ENCODE measurements around the gene NUP214.
"Not testable (repeated sequence)": the region's sequence is repeated elsewhere in the genome, so short reads cannot be mapped to it uniquely, and the experiment has no call there.

Gene NUP214

GRCh38 chr9:131096269-131097125, 28.9 kb upstream of the NUP214 start, which contains the start of gene AIF1L:
Gene AIF1L, plus strand, starts transcription at chr9:131096531. Its CDS starts 99 bp downstream, at chr9:131096630.
- DNase-seq (ENCODE audit: low spot score): peak; percentile 47

GRCh38 chr9:131097126-131097947, 28.0 kb upstream of the NUP214 start:
- DNase-seq (ENCODE audit: low spot score): no peak

DNA sequence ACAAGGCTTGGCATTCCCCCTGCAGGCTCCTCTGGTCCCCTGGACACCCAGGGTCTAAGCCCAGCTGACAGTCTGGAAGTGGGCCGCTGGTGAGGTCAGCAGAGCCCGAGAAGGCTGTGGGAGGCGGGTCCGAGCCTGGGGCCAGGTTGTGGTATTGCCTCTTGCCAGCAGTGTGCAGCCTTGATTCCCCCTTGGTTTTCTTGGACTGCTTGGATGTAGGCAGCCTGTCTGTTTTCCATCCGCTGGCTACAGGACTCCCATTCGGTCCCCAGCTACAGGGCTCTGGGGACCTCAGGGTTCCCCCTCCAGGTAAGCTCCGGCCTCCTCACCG, 27.5 kb upstream of the NUP214 start:
- DNase-seq (ENCODE audit: low spot score): no peak

DNA sequence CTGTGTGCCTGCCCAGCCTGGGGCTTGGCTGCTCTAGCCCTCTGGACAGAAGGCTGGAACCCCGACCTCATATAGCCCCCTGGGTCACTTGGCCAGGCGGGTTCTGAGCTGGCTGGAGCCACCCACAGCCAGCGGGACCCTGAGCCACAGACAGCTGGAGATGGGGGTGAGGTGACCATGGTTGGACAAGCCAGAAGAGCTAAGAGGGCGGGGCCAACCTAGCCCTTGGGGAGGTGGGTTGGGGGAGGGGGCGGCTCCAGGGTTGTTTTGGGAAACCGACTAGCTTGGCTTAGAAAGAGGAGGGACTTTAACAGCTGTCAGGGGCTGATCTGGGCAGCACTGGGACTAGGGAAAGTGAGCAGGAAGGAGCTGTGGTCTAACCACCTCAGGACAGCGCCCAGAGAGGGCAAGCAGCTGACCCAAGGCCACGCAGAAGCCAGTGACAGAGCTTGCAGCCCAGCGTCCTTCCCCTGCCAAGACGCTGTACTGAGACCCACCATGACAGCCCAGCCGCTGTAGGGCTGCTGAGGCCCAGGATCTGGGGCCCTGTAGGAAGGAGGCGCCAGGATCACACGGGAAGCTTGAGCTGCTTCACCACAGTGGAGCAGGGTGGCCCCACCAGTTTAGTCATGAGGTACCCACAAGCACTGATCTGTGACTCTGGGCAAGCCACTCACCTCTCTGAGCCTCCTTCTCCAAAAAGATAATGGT, 26.8 kb upstream of the NUP214 start:
- no peak for DNase-seq (ENCODE audit: low spot score)

GRCh38 chr9:131099102-131099606, 26.2 kb upstream of the NUP214 start:
- DNase-seq (ENCODE audit: low spot score): no peak

DNA sequence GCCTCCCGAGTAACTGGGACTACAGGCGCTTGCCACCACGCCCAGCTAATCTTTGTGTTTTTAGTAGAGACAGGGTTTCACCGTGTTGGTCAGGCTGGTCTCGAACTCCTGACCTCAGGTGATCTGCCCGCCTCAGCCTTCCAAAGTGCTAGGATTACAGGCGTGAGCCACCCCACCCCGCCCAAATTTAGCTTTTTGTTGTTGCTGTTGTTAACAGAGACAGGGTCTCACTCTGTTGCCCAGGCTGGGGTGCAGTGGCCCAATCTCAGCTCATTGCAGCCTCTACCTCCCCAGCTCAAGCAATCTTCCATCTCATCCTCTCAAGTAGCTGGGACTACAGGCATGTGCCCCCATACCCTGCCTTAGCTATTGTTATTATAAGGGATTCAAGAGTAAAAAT, 25.5 kb upstream of the NUP214 start:
- not testable (repeated sequence) for DNase-seq (ENCODE audit: low spot score)

GRCh38 chr9:131100445-131100844, 24.9 kb upstream of the NUP214 start:
- DNase-seq (ENCODE audit: low spot score): no peak

GRCh38 chr9:131101207-131101964, 24.0 kb upstream of the NUP214 start:
- no peak for DNase-seq (ENCODE audit: low spot score)

DNA sequence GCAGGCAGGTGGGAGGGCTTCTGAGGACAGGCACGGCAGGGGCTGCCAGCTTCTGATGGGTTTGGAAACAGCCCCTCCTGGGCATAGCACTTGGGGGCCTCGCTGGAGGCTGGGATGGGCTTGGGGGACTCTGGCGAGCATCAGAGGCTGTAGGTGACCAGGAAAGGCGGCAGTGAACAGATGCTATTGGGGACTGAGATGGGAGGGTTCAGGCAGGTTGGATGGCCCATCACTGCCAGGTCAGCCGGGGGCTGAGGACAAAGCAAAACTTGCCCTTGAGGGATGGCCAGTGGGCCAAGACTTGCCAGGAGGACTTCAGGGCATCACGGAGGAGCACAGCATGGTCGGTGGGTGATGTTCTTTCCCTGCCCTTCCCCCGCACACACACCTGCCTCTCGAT, 22.4 kb upstream of the NUP214 start:
- no peak for DNase-seq (ENCODE audit: low spot score)

DNA sequence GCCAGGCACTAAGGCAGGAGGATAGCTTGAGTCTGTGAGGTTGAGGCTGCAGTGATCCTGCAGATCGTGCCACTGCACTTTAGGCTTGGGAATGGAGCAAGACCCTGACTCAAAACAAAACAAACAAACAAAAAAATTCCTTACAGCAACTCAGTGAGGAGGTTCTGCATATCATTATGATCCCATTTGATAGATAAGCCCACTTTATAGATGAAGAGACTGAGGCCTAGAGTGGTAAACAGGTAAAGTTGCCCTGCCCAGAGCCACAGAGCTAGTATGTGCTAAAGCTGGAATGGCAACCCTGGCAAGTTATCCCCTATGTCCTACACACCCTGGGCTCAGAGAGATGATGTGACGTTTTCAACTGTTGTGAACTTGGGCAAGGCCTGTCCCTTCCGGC, 21.9 kb upstream of the NUP214 start:
- DNase-seq (ENCODE audit: low spot score): no peak

DNA sequence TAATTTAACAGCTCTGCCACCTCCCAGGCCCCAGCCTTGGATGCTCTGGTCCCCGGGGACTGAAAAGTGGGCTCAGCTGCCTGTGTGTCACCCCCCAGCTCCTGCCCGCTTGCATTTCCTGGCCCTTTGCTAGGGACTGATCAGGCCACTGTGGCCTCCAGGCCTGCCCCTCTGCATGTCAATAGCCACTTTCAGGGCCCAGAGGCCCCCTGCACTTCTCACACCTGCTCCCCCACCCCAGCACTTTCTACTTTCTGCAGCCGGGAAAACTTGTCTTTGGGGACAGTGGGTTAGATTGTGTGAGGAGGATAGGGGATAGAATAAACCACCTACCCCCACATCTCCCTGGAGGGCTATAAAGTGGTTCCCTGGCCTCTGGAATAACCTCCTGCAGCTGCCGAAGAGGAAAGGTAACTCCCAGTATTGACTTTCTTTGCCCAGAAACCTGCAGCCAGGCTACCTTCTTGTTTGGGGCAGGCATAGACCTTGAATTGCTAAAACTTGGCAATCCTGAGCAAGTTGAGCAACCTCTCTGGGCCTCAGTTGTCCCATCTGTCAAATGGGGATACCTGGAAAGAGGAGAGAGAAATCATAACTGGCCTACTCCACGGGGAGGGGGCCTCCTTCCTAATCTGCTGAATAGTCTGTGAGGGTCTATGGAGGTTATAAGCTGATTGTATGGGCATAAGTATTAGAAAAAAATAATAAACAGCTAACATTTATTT, 21.2 kb upstream of the NUP214 start:
- no peak for DNase-seq (ENCODE audit: low spot score)

DNA sequence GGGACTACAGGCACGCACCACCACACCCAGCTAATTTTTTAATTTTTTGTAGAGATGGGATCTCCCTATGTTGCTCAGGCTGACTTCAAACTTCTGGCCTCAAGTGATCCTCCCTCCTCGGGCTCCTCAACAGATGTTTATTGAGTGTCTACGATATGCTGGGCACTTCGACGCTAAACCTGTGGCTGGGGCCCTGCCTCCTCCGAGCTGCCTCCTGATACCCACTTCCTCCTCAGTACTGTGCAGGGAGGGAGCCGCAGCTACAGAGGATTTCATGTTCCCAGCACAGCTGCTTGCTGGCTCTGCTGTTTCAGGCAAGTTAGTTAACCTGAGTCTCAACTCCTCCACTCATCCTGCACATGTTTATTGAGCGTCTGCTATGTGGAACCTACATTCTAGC, 19.4 kb upstream of the NUP214 start:
- DNase-seq (ENCODE audit: low spot score): no peak

- no peak for DNase-seq (ENCODE audit: low spot score)
Observed at GRCh38 chr9:131107760-131108159, 17.6 kb upstream of the NUP214 start.

- DNase-seq (ENCODE audit: low spot score): no peak
Observed at GRCh38 chr9:131111186-131111853, 14.1 kb upstream of the NUP214 start.

DNA sequence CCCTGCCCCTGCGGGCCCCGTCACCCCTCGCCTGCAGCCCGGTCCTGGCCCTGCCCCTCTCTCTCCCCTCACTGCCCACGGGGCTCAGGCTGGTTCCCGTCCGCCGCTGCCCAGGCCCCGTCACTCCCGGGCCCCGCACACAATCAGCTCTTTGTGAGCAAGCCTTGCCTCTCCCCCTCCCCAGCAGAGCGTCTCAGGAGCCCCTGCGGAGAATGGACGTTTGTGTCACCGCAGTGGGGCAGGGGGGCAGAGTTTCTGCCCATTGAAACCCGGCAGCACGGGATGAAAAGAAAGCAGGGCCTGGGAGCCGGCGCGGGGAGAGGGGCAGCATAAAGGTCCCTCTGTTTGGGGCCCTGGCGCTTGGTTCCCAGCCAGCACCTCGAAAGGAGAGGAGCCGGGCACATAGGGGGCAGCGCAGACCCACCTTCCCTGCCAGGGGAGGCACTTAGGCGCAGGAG, 13.5 kb upstream of the NUP214 start:
- DNase-seq (ENCODE audit: low spot score): peak; percentile 80

DNA sequence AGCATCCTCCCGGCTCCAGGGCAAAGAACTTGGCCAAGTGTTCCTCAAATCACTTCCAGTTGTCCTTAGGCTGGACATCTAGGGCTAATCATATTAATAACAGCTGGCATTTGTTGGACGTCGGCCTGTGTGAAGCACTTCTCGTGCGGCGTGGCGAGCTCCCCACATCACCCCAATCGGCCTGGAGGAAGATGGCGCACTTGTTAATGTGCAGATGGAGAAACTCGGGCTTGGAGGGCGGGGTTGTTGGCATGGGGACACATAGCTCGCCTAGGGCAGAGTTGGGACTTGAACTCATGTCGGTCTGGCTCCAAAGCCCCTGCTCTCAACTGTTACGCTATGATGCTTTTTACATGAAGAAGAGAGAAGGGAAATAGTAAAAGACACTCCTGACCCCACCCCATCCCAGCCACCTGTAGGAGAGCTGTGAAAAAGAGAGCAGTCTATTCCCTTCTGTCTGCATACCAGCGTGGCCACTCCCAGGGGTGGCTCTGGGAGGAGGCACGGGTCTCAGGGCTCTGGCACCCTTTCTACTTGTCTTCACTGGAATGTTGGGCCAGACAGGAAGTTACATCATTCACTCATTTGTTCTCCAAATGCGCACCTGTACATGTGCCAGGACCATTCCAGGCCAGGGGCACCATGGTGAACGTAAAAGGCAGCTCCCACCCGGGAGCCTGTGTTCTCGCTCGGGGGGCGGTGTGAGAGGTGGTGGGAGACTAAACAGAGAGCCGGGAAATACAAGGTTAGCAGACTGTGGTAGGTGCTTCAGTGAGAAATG, 12.8 kb upstream of the NUP214 start:
- DNase-seq (ENCODE audit: low spot score): no peak

- DNase-seq (ENCODE audit: low spot score): no peak
Observed at GRCh38 chr9:131113655-131114054, 11.7 kb upstream of the NUP214 start.

DNA sequence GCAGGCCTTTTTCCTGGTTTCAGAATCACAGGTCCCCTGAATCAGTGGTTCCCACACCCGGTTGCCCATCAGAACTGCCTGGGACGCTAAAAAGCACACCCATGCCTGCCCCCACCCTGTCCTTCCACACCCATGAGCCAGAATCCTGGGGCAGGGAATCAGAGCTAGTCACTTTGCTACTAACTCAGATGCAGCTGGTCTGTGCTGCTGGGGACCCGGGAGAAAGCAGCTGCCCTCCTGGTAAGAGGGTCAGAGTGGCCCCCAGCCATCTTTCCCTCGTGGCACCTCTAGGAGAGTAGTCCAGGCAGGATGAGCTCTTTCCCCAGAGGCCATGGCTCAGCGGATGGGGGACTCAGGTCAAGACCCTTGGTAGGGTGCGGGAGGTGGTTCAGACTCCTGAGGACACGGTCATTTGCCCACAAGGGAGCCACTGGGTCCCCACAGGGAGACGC, 11.3 kb upstream of the NUP214 start:
- DNase-seq (ENCODE audit: low spot score): no peak

DNA sequence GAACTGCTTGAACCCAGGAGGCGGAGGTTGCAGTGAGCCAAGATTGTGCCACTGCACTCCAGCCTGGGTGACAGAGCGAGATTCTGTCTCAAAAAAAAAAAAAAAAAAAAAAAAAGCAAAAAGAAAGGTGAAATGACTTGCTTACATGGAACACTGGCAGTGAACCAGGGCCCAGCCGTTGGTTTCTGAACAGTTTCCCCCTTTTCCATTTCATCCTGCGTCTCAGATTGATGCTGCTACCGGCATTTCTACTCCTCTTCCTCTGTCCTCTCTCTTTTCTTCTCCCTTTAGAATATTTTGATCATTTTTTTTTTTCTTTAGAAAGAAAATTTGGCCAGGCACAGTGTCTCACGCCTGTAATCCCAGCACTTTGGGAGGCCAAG, 10.0 kb upstream of the NUP214 start:
- not testable (repeated sequence) for DNase-seq (ENCODE audit: low spot score)
